Central memory CD8-positive, alpha-beta T cell (primary cell): ENCODE results near the gene ZNF322.
"Not testable (repeated sequence)": the region's sequence is repeated elsewhere in the genome, so short reads cannot be mapped to it uniquely, and the experiment has no call there.

Source experiments
- ATAC-seq: fragments of 150-1000 bp; cut with Tn5 transposase; replicated peaks from 2 replicates; pipeline ENCODE4 v1.10.0; 2022; ENCODE audit warnings: mild to moderate bottlenecking, moderate FRiP score, moderate number of reproducible peaks; ENCODE audit not compliant: poor library complexity, severe bottlenecking; ENCODE audit errors: extremely low read depth
- DNase-seq, 2 donors: peaks; one replicate each; pipeline ENCODE4 v3.0.0; 2021; ENCODE audit warnings: low spot score in 2 of 2
- H3K27ac Mint-ChIP-seq: one replicate; pipeline ENCODE4 v1.8.0; 2022; ENCODE audit warnings: low read depth, mild to moderate bottlenecking, moderate library complexity, mixed read lengths
- H3K27me3 Mint-ChIP-seq: one replicate; pipeline ENCODE4 v1.8.0; 2022; ENCODE audit warnings: mixed read lengths
- H3K36me3 Mint-ChIP-seq: one replicate; pipeline ENCODE4 v1.8.0; 2022; ENCODE audit warnings: mild to moderate bottlenecking, moderate library complexity, mixed read lengths; ENCODE audit not compliant: insufficient read depth
- H3K4me1 Mint-ChIP-seq: one replicate; pipeline ENCODE4 v1.8.0; 2022; ENCODE audit warnings: mixed read lengths
- H3K4me3 Mint-ChIP-seq: one replicate; pipeline ENCODE4 v1.8.0; 2022; ENCODE audit warnings: mild to moderate bottlenecking, moderate library complexity, mixed read lengths
- H3K9me3 Mint-ChIP-seq: one replicate; pipeline ENCODE4 v1.8.0; 2022; ENCODE audit warnings: mixed read lengths

Gene ZNF322, protein sequence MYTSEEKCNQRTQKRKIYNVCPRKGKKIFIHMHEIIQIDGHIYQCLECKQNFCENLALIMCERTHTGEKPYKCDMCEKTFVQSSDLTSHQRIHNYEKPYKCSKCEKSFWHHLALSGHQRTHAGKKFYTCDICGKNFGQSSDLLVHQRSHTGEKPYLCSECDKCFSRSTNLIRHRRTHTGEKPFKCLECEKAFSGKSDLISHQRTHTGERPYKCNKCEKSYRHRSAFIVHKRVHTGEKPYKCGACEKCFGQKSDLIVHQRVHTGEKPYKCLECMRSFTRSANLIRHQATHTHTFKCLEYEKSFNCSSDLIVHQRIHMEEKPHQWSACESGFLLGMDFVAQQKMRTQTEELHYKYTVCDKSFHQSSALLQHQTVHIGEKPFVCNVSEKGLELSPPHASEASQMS

DNA sequence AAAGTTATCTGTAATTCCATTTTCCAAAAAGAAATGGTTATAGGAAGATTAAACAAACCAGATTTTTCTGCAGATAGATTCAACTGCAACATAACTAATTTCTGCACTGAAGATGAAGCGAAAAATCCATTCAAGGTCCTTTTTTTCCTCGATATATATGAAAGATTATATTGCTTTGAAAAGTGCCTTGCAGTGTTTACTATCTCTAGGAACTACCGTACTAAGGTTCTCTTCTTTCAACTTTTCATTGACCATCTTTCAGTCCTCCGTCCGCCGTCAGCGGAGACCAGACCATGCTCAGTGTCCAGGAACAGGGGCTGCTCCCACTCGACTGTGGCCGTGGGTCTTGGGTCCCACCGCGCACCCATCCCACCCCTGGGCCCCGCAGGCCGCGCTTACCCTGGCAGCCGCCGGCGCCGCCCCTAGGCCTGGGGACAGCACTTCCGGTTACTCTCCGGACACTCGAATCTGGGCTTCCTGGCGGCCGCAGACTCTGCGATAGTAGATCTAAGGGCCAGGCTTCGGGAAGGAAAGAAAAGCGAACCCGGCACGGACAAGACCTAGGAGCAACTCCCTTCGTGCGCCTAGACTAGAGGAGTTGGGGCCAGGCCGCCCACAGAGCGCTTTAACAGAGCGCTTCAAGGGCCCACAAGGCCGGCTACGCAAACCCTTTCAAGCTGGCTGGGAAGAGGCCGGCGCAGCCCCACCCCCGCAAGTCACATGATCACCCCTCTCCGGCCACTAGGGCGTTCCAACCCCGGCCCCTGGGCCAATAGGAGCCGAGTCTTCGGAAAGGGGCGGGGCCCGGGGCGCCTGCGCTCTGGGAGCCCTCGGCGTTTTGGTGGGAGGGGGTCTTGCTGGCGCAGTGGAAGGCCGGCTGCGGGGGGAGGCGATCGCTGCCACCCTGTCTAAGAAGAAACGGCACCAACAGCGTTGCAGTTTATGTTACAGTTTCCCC lies at the start of gene ZNF322:
ZNF322 (minus strand) TSS at position 705 of the 958 bp plus-strand sequence. CDS start 21,193 bp downstream, outside the sequence.
- Mint-ChIP-seq H3K9me3 (no peaks in the 10 kb centered on the region), H3K27me3 (peaks cover 34% of the 10 kb centered on the region), H3K4me3 (peak within 1 kb of the TSS; percentile 85), H3K36me3 (peaks cover 4% of the 10 kb centered on the region), H3K4me1 (peaks cover 40% of the 10 kb centered on the region), H3K27ac (peak within 1 kb of the TSS; percentile 63)
- DNase-seq (peak; percentile 68 to 69), ATAC-seq (peak; percentile 97)

DNA sequence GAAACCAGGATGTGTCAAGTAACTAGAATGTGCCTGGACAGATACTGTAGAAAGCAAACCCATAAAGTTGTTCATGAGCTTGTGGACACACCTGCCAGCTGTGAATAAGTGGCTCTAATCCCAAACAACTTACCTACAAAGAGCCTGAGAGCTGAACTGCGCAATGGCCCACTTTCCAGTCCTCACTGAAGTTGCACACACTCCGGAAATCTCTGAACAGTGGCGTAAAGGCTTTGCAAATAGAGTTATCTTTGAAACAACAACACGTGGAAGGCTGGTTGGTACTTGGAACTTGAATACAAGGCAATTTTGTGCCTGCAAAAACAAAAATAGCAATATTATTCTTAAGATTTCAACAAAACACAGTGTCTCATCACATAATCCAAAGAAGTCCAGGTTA lies 46.2 kb upstream of the ZNF322 start:
- H3K27me3 Mint-ChIP-seq, H3K27ac Mint-ChIP-seq, H3K36me3 Mint-ChIP-seq, H3K4me3 Mint-ChIP-seq, H3K9me3 Mint-ChIP-seq, DNase-seq, ATAC-seq, H3K4me1 Mint-ChIP-seq: not testable (repeated sequence)

DNA sequence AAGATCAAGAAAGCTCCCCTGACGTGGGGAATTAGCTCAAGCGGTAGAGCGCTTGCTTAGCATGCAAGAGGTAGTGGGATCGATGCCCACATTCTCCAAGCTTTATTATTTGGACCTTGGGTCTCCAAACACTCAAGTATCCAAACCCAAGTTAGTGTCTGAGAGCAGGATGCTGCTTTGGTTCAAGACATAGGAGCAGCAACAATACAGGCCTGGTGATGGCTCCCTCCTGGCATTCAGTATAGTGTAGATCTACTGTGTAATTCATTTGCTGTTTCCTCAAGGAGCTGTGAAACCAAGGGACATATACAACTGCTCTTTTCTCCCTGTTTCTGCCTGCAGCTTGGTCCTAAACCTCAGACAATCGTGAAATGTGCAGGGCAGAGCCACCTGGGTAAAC lies 45.8 kb upstream of the ZNF322 start:
- not testable (repeated sequence) for H3K27me3 Mint-ChIP-seq, H3K27ac Mint-ChIP-seq, H3K36me3 Mint-ChIP-seq, DNase-seq, ATAC-seq, H3K9me3 Mint-ChIP-seq, H3K4me1 Mint-ChIP-seq, H3K4me3 Mint-ChIP-seq

DNA sequence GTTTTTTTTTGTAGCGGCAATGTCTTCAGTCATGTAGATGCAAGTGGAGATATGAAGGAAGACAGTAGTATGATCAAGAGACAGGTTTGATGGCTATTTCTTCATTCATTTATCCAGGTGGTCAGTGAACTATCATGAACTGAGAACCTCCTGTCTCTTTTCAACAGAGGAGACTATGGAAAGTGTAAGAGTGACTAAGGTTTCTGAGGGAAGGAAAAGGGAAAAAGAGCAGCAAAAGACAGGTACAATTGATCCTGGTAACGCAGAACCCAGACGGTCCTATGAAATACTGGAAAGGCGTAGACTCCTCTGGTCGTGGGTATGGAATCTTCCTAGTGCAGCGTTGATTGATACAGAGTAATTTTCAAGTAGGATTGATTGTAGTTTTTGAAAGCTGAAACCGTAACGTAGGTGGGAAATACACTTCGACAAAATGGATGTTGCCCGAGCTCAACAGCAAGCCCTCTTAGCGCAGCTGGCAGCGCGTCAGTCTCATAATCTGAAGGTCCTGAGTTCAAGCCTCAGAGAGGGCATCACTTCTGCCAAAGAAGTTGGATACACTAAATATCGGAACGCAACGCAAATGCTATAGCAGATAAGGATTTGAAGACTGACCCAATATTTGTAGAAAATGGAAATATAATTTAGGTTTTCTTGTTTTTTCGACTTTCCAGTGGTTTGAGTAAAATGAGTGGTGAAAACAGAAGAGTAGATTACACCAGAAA lies 41.6 kb upstream of the ZNF322 start:
- H3K27me3 Mint-ChIP-seq, H3K27ac Mint-ChIP-seq, DNase-seq, H3K9me3 Mint-ChIP-seq, ATAC-seq, H3K36me3 Mint-ChIP-seq, H3K4me3 Mint-ChIP-seq, H3K4me1 Mint-ChIP-seq: not testable (repeated sequence)

DNA sequence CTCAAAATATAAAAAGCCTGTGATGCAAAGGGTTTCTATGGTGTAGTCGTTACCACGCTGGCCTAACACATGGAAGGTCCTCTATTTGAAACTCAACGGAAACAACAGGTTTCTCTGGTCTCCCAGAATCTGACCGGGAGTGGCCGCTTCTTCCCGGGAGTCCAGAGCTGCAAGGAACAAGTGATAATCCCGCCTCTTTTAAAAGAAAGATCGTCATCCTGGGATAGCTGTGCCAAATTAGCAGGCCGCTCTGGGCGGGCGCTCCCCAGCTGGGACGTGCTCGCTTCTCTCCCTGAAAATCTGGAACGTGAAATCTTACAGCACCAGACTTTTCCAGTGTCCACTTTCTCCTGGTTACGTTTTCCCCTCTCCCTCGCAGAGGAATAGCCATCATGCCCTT lies 38.0 kb upstream of the ZNF322 start:
- not testable (repeated sequence) for H3K4me1 Mint-ChIP-seq, H3K9me3 Mint-ChIP-seq, H3K27ac Mint-ChIP-seq, ATAC-seq, H3K4me3 Mint-ChIP-seq, DNase-seq, H3K27me3 Mint-ChIP-seq, H3K36me3 Mint-ChIP-seq

DNA sequence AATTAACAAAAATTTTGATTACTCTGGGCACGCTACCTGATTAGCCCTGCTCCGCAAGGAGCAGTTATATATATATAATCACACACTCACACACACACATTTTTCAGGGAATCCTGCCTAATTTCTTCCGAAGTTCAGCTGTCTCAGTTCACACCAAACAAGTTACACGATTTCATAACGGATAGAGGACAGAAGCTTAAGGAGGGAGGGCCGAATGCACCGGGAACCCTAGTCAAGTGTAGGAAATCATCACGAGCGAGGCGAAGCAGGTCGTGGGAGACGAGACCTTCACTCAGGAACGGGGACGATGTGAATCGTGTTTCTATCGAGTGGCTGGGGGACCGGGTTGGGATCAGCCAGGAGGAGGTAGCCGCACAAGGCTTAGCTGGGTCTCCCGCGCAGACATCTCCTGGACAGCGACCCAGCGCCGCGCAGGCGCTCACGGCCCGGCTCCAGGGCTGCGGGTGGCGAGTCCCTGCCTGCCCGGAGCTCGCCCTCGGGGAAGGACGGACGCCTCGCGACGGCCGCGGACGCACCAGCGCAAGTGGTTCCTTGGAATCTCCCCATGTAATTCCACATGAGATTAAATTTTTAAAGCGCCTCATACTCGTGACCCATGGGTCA lies 29.9 kb upstream of the ZNF322 start:
- H3K4me1 Mint-ChIP-seq, DNase-seq, H3K27me3 Mint-ChIP-seq, H3K36me3 Mint-ChIP-seq, H3K4me3 Mint-ChIP-seq, H3K9me3 Mint-ChIP-seq, H3K27ac Mint-ChIP-seq, ATAC-seq: not testable (repeated sequence)

DNA sequence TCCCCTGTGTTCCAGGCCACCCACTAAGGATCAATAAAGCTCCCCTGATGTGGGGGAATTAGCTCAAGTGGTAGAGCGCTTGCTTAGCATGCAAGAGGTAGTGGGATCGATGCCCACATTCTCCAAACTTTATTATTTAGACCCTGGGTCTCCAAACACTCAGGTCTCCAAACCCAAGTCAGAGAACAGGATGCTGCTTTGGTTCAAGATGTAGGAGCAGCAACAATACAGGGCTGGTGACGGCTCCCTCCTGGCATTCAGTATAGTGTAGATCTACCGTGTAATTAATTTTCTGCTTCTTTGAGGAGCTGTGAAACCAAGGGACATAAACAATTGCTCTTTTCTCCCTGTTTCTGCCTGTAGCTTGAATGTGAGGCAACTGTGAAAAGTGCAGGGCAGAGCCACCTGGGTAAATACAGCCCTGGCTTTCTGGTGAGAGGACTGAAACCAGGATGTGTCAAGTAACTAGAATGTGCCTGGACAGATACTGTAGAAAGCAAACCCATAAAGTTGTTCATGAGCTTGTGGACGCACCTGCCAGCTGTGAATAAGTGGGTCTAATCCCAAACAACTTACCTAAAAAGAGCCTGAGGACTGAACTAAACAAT lies 23.0 kb upstream of the ZNF322 start:
- not testable (repeated sequence) for H3K4me1 Mint-ChIP-seq, ATAC-seq, H3K27me3 Mint-ChIP-seq, H3K27ac Mint-ChIP-seq, H3K36me3 Mint-ChIP-seq, H3K4me3 Mint-ChIP-seq, DNase-seq, H3K9me3 Mint-ChIP-seq

DNA sequence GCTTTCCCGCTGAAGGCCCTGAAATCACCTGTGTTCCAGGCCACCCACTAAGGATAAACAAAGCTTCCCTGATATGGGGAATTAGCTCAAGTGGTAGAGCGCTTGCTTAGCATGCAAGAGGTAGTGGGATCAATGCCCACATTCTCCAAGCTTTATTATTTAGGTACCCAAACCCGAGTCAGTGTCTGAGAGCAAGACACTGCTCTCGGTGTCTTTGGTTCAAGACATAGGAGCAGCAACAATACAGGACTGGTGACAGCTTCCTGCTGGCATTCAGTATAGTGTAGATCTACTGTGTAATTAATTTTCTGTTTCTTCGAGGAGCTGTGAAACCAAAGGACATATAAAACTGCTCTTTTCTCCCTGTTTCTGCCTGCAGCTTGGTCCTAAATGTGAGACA lies 13.7 kb upstream of the ZNF322 start:
- H3K36me3 Mint-ChIP-seq, DNase-seq, H3K9me3 Mint-ChIP-seq, H3K4me1 Mint-ChIP-seq, ATAC-seq, H3K27ac Mint-ChIP-seq, H3K27me3 Mint-ChIP-seq, H3K4me3 Mint-ChIP-seq: not testable (repeated sequence)

DNA sequence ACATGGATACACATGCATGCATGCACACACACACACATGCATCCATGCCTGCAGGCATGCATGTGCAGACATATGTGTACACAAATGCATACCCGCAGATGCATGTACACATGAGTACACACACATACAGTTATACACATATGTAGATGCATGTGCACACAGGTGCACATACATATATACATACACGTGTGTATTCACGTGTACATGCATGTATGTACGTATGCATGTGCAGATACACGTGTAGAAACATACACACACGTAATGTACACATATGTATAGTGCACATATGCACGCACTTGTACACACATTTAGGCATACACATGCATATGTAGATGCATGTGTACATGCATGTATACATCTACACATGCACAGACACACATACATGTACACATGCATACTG lies 11.0 kb upstream of the ZNF322 start:
- H3K4me3 Mint-ChIP-seq, H3K27ac Mint-ChIP-seq, DNase-seq, H3K9me3 Mint-ChIP-seq, ATAC-seq, H3K36me3 Mint-ChIP-seq, H3K4me1 Mint-ChIP-seq: not testable (repeated sequence)
- peaks cover 17% of the 10 kb centered on the region for H3K27me3 Mint-ChIP-seq

DNA sequence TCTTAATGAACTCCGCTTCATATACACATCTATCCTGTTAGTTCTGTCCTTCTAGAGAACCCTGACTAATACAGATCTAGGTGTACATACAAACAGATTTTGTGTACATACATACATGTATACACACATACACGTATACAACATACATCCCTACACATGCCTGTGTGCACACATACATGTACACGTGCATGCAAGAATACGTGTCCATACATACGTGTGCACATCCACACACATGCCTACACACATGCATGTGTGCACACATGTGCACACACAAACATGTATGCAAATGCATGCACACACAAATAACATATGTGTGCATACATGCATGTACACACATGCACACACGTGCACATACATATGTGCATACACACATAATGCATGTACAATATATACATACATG lies 10.5 kb upstream of the ZNF322 start:
- not testable (repeated sequence) for H3K9me3 Mint-ChIP-seq, DNase-seq, H3K4me1 Mint-ChIP-seq, H3K4me3 Mint-ChIP-seq, H3K36me3 Mint-ChIP-seq, H3K27ac Mint-ChIP-seq, ATAC-seq
- H3K27me3 Mint-ChIP-seq = peaks cover 22% of the 10 kb centered on the region

DNA sequence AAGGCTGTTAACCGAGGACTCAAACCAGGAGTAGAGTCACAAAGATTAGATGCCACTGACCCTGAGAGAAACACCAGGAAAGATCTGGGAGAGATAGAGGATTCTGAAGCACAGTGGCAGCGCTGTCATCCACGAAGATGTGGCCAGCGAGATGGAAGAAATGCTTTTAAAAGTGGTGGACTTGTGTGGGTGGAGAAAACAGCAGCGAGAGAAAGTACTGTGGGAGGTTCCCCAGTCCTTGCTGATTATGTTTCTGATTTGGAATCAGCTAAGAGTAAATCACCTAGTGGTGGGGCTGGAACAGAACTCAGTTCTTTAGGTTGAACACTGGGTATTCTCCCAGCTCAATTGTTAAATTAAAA lies 435 bp upstream of the ZNF322 start:
- Mint-ChIP-seq H3K9me3 (no peaks in the 10 kb centered on the region), H3K4me1 (peaks cover 34% of the 10 kb centered on the region), H3K27me3 (peaks cover 36% of the 10 kb centered on the region), H3K4me3 (peak overlapping the region; percentile 85), H3K36me3 (peaks cover 1% of the 10 kb centered on the region), H3K27ac (peak overlapping the region; percentile 26)
- ATAC-seq (peak; percentile 70), DNase-seq (no peak)

DNA sequence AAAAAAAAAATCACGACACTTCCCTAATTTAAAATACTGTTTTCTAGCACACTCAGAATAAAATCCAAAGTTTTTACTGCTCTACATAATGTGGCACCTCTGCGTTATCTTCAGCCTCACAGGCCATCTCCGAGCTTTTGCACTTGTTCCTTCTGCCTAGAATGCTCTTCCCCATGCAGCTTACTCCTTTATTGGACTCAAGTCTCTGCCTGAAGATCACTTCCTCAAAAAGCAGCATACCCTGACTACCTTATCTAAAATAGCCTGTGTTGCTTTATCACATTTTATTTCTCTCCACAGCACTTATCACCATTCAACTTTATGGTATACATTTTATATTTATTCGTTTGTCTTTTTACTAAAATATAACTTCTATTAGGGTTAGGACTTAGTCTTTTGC lies 2.3 kb downstream of the ZNF322 start:
- Mint-ChIP-seq H3K9me3 (no peaks in the 10 kb centered on the region), H3K36me3 (peaks cover 9% of the 10 kb centered on the region), H3K4me3 (no peak overlapping the region), H3K4me1 (peaks cover 50% of the 10 kb centered on the region), H3K27ac (peak overlapping the region; percentile 22), H3K27me3 (peaks cover 14% of the 10 kb centered on the region)
- DNase-seq (no peak), ATAC-seq (no peak)
